ENCODE data around the gene MAP3K13.

DNA sequence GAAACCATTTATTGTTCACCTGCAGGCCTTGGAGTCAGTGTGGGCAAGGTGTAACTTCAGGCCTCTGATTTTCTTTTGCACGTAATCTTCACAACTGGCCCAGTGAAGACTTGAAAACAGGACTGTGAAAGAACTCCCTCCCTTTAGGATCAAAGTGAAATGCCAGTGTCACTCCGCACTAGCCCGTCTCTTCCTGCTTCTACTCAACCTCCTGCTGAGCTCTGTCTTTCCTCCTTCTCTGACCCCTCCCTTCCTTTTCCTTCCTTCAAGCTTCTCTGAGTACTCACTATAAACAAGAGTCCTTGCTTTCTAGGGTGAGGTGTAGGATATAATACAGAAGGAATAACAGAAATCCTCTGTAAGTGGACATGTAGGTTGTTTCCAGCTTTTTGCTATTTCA is 107.4 kb downstream of the MAP3K13 start:
- TF ChIP-seq, protein P1, sequence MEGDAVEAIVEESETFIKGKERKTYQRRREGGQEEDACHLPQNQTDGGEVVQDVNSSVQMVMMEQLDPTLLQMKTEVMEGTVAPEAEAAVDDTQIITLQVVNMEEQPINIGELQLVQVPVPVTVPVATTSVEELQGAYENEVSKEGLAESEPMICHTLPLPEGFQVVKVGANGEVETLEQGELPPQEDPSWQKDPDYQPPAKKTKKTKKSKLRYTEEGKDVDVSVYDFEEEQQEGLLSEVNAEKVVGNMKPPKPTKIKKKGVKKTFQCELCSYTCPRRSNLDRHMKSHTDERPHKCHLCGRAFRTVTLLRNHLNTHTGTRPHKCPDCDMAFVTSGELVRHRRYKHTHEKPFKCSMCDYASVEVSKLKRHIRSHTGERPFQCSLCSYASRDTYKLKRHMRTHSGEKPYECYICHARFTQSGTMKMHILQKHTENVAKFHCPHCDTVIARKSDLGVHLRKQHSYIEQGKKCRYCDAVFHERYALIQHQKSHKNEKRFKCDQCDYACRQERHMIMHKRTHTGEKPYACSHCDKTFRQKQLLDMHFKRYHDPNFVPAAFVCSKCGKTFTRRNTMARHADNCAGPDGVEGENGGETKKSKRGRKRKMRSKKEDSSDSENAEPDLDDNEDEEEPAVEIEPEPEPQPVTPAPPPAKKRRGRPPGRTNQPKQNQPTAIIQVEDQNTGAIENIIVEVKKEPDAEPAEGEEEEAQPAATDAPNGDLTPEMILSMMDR (optimal IDR thresholded peaks at IDR 0.05 in 1 of 3, IDR thresholded peaks at IDR 0.05 in 1 of 3, conservative IDR thresholded peaks at IDR 0.05 in 1 of 3; ENCODE audit: extremely low read depth in 1 of 3, insufficient read depth in 2 of 3, low read length in 3 of 3), result no peak
- TF ChIP-seq EZH2 (IDR thresholded peaks at IDR 0.05; ENCODE audit: low read length), result no peak
